HG02970 (cell line): Measurements from ENCODE around the gene RPP38.

Source experiments
- ATAC-seq: cut with Tn5 transposase; IDR thresholded peaks from one replicate; pipeline ENCODE4 v1.9.1; 2021; ENCODE audit warnings: mild to moderate bottlenecking, moderate library complexity, moderate number of reproducible peaks; ENCODE audit not compliant: unreplicated experiment, low FRiP score

Gene RPP38

DNA sequence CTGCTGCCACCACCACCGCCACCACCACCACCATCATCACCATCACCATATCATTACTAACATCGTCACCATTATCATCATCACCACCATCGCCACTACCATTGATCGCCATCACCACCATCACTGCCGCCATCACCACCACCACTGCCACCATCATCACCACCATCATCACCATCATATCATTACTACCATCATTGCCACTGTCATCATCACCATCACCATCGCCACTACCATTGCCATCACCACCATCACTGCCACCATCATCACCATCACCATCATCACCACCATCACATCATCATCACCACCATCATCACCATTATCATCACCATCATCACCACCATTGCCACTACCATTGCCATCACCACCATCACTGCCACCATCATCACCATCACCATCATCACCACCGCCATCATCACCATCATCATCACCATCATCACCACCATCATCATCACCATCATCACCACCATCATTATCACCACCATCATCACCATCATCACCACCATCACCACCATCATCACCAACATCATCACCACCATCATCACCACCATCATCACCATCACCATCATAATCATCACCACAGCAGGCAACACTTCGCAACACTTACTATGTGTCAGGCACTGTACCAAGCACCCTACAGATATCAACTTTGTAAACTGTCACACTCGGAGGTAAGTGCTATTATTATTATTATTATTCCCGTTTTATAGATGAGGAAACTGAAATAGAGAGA lies 52.1 kb downstream of the RPP38 start:
- no peak for ATAC-seq

DNA sequence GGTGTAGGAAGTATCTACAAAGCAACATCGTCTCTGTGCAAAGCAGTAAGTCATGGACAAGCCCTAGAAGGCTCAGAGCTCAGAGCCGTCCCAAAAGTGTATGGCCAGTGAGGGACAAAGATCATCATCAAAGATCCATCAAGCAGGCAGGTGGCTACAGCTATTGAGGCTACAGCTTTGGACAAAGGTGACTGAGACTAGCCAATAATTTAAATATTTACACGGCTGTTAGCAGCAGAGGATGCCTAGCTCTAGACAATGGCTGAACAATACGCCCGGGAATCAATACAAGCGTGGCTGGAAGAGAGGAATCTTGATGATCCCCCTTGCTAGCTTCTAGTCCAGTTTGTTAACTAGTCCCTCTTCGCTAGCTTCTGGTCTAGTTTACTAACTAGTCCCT lies 53.4 kb downstream of the RPP38 start:
- ATAC-seq, result no peak

DNA sequence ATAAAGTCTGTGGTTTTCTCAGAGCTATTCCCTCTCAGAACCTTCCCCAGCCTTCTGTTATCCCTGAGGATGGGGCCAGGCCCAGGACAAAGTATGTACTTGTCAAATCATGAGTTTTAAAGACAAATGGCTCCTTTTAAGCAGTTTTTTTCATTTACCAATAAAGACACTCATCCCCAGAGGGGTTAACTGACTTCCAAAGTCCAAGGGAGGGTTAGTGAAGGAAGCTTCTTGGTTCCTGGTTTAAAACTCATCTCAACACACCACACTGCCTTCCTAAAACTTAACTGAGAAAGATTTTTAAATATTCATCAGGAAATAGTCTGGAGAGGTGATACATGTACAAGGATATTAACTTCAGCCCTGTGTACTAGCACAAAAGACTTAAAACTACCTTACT lies 55.4 kb downstream of the RPP38 start:
- ATAC-seq, result no peak
